ENCODE results near the gene NLGN2.
A peak's percentile ranks its signal among the peaks of the same experiment; 100 is the strongest.

Gene NLGN2

GRCh38 chr17:7413346-7413985, 5.8 kb downstream of the NLGN2 start:
- DNase-seq (ENCODE audit: low read depth in 2 of 2), result no peak

DNA sequence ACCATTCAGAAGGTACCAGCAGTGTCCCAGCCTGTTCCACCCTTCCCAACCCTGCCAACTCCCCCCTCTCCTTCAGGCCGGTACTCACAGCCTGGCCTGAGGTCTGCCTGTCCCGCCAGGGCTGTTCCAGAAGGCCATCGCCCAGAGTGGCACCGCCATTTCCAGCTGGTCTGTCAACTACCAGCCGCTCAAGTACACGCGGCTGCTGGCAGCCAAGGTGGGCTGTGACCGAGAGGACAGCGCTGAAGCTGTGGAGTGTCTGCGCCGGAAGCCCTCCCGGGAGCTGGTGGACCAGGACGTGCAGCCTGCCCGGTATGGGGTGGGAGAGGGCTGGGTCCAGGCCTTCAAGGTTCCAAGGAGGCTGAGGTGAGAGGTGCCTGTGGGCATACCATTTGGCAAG, 7.2 kb downstream of the NLGN2 start:
- no peak for DNase-seq (ENCODE audit: low read depth in 2 of 2)

GRCh38 chr17:7415784-7416183, 8.1 kb downstream of the NLGN2 start:
- DNase-seq (ENCODE audit: low read depth in 2 of 2), result no peak

- no peak for DNase-seq (ENCODE audit: low read depth in 2 of 2)
Measured at GRCh38 chr17:7416323-7416722, 8.7 kb downstream of the NLGN2 start.

DNA sequence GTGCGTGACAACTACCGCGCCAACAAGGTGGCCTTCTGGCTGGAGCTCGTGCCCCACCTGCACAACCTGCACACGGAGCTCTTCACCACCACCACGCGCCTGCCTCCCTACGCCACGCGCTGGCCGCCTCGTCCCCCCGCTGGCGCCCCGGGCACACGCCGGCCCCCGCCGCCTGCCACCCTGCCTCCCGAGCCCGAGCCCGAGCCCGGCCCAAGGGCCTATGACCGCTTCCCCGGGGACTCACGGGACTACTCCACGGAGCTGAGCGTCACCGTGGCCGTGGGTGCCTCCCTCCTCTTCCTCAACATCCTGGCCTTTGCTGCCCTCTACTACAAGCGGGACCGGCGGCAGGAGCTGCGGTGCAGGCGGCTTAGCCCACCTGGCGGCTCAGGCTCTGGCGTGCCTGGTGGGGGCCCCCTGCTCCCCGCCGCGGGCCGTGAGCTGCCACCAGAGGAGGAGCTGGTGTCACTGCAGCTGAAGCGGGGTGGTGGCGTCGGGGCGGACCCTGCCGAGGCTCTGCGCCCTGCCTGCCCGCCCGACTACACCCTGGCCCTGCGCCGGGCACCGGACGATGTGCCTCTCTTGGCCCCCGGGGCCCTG, 9.5 kb downstream of the NLGN2 start:
- DNase-seq (ENCODE audit: low read depth in 2 of 2), result no peak

GRCh38 chr17:7418472-7419152, 11.0 kb downstream of the NLGN2 start:
- DNase-seq (ENCODE audit: low read depth in 2 of 2), result no peak

DNA sequence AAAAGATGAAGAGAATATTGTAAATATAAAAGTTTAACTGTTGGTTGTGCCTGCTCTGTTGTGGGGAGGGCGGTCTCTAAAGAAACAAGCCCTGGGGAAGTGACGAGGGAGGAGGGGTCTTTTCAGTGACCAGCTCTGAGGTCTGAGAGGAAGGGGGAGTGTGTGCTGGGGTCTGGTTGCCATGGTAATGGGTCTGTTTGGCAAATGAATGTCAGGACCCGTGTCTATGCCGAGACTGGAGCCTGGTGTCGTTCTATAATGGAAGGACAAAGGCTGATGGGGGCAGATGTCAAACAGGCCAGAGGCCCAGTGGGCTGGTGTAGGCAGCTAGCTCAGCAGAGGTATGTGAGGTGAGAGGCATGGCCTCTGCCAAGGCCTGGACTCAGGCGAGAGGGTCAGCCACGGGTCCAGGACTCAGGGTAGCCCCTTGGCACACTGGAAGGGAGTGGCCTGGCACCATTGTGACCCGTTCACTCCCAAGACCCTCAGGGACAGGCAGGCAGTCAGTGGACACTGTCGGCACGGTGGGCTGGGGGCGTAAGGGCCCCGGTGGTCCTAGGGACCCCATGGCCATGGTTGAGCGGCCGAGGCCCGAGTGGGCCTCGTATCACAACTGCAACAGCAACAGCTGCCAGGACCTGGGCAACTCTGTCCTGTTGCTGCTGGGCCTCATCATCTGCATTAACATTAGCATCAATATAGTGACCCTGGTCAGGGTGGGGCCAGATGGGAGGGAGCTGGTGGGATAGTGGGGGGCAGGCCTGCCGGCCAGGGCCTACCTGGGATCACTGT, 12.4 kb downstream of the NLGN2 start, which contains the start of gene SPEM1:
TSS of gene SPEM1 (plus strand) at position 506 of the 792 bp plus-strand sequence. CDS start at position 567, 61 bp downstream.
- no peak for DNase-seq (ENCODE audit: low read depth in 2 of 2)

- DNase-seq (ENCODE audit: low read depth in 2 of 2), result no peak
Measured at GRCh38 chr17:7421186-7421585, 13.5 kb downstream of the NLGN2 start.

DNA sequence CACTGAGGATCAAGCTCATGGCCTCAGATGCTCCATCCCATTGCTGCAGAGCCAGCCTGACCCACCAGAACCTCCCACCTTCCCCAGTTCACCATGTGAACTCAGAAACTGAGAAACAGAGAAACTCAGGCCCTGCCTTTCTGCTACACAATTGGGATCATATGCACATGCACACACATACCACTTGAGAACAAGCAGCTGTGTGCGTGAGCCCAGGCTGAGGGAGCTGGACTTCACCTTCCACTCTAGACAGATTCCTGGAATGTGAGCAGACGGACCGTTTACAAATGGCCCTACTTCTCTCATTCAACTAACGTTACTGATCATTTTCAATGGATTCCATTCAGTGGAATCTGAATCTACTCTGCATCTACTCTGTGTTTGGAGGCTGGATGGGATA, 16.0 kb downstream of the NLGN2 start:
- no peak for DNase-seq (ENCODE audit: low read depth in 2 of 2)

GRCh38 chr17:7425316-7425715, 17.7 kb downstream of the NLGN2 start, which contains the start of gene SPEM2:
SPEM2 (plus strand) TSS chr17:7425616; CDS start chr17:7425689, 73 bp downstream.
- no peak for DNase-seq (ENCODE audit: low read depth in 2 of 2)

- DNase-seq (ENCODE audit: low read depth in 2 of 2), result no peak
Measured at GRCh38 chr17:7425756-7426155, 18.1 kb downstream of the NLGN2 start.

GRCh38 chr17:7426203-7426863, 18.7 kb downstream of the NLGN2 start:
- no peak for DNase-seq (ENCODE audit: low read depth in 2 of 2)

DNA sequence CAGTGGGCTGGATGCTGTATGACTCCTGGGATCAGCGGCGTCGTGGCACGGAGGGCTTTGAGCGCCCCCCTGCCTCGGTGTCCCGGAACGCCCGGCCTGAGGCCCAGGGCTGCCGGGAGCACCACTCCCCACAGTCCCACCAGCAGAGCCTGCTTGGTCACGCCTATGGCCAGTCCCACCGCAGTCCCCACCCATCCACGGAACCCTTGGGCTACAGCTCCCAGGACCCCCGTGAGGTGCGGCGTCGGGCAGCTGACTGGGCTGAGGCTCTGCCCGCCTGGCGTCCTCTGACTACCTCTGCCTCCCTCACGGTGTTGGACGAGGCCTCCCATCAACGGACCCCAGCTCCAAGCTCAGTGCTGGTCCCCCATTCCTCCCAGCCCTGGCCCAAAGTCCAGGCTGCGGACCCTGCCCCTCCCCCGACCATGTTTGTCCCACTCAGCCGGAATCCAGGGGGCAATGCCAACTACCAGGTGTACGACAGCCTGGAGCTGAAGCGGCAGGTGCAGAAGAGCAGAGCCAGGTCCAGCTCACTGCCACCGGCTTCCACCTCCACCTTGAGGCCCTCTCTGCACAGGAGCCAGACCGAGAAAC, 19.3 kb downstream of the NLGN2 start:
- DNase-seq (ENCODE audit: low read depth in 2 of 2), result no peak

- DNase-seq (ENCODE audit: low read depth in 2 of 2), result no peak
Measured at GRCh38 chr17:7427549-7427948, 19.9 kb downstream of the NLGN2 start.

GRCh38 chr17:7428557-7428956, 20.9 kb downstream of the NLGN2 start, which contains the start of gene SPEM3:
SPEM3 (plus strand) TSS chr17:7428857; CDS start chr17:7428903, 46 bp downstream.
- DNase-seq (ENCODE audit: low read depth in 2 of 2), result no peak

DNA sequence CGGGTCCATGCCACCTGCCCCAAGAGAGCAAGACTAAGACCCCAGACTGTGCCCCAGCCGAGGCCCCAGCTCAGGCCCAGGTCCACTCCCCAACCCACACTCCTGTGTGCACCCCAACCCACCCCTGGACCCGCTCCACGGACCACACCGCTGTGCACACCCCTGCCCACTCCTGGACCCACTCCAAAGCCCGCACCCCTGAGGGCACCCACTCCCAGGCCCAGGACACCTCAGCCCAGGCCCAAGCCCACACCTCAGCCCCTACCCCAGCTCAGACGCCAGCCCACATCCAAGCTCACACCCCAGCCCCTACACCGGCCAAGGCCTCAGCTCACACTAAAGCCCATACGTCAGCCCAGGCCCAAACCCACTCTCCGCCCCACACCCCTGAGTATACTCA, 22.1 kb downstream of the NLGN2 start:
- DNase-seq (ENCODE audit: low read depth in 2 of 2), result no peak

- no peak for DNase-seq (ENCODE audit: low read depth in 2 of 2)
Measured at GRCh38 chr17:7431231-7431630, 23.6 kb downstream of the NLGN2 start.

GRCh38 chr17:7432296-7432695, 24.7 kb downstream of the NLGN2 start:
- no peak for DNase-seq (ENCODE audit: low read depth in 2 of 2)

DNA sequence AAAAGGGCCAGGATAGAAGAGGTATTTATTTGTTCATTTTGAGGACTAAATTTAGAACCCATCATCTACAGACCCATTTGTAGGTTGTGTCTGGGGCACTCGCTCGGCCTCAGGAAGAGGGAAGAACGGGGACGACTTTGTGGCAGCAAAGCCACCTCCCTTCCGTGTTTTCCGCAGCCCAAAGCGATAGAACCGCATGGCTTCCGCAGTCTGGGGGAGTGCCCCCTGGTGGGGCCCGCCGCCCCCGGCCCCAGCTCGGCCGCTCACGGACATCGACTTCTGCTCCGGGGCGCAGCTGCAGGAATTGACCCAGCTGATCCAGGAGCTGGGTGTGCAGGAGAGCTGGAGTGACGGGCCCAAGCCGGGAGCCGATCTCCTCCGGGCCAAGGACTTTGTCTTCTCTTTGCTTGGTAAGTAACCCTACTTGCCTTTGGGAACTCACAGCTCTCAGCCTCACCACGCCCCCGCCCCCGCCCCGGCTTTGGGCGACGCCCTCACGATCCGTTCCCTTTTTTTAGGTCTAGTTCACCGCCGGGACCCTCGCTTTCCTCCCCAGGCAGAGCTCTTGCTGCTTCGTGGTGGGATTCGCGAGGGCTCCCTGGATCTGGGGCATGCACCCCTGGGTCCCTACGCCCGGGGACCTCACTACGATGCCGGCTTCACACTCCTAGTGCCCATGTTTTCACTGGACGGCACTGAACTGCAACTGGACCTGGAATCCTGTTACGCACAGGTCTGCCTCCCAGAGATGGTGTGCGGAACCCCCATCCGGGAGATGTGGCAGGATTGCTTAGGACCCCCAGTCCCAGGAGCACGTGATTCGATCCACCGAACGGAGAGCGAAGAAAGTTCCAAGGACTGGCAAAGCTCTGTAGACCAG, 28.3 kb downstream of the NLGN2 start:
- peak in 1 of 2 experiments; percentile 56 for DNase-seq (ENCODE audit: low read depth in 2 of 2)
